GM21447 (cell line): ENCODE data around the gene LRRC19.
A peak's percentile ranks its signal among the peaks of the same experiment; 100 is the strongest.

Source experiments
- ATAC-seq: cut with Tn5 transposase; IDR thresholded peaks from one replicate; pipeline ENCODE4 v1.9.1; 2021; ENCODE audit not compliant: unreplicated experiment

LRRC19 gene

DNA sequence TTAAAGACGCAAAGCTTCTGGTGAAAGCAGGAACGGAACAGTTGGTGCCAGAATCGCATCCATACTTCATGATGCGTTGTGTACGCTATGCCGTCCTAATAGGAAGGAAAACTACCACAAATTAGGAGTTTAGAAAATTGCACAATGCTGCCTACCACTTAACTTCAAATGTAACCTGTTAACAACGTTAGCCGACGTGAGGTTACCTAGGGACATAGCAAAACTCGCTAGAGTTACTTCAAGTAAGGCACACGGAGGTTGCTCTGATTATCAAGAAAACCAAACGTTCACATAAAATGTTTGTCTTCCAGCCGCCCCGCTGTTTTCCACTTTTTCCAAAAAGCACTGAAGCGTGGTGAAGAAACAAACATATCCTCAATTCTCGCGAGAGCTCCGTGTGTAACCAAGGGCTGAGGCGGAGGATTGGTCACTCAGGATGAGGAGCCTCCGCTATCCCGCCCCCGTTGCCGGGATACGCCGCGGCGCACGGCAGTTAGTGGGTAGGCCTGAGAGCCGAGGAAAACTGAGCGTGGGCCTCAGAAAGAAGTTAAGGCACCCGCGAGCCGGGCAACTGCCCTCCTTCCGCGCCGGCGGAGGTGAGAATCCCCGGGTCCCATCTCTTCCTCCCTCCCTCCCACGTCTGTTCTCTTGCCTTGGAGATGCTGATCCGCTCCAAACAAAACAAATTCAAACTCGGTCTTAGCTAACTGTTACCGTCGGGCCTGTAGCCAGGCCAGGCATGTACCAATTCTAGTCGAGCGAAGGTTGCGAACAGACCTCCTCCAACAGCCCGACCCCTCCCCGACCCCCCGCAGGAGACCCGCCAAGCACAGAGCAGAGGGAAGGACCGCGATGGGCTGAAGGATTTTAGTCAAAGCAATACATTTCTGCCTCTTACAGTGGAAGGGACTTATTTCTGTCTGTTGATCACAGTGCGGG lies 49.3 kb downstream of the LRRC19 start, which contains the start of gene IFT74:
TSS of gene IFT74 (plus strand) at position 492 of the 939 bp plus-strand sequence. CDS start 5,556 bp downstream, outside the sequence.
- peak; percentile 98 for ATAC-seq

DNA sequence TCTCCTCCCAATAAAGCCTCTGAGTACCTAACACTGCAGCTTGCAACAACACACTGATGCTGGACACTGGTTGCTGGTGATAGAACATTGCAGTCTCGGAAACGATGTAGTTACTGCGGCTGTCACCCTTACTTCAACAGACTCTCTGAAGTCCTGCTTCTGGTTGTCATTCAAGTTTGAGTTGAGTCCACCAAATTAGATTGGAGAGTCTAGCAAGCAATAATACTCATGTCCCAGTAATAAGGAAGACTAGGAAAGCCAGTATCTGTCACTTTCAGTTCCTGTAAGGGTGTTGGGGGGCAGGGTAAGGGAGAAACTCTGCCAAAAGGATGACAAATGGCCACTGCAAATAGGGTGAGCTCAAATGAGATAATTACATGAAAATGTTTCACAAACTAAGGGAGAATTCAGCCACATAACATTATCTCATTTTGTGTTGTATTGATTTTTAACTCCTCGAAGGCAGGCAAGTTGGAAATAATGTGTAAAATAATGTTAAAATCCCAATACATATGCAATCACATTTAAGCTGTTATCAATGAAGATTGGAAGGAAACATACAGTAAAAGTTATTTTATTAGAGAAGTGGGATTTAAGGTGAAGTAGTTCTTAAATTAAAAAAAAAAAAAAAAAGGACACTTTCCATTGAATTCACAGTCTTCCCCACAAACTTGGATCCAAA lies 50.1 kb downstream of the LRRC19 start:
- ATAC-seq = peak; percentile 26

DNA sequence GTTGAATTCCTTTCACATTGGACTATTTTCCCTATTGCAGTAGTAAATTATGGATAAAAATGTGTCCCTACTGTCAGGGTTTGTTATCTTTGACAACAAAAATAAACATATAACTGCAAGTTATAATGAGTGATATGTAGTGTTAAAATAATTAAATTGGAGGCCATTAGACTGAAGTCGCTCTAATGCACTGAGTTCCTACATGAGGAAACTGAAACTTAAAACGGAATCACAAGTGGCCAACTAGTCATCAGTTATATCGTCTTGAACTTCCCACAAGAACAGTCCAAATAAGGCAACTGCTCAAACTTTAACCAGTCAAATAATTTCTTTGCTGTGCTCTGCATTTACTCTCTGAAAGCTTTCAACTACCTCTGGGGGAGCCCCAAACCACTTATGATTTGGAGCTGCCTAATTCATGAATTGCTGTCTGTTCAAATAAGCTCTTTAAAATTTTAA lies 51.4 kb downstream of the LRRC19 start:
- no peak for ATAC-seq

DNA sequence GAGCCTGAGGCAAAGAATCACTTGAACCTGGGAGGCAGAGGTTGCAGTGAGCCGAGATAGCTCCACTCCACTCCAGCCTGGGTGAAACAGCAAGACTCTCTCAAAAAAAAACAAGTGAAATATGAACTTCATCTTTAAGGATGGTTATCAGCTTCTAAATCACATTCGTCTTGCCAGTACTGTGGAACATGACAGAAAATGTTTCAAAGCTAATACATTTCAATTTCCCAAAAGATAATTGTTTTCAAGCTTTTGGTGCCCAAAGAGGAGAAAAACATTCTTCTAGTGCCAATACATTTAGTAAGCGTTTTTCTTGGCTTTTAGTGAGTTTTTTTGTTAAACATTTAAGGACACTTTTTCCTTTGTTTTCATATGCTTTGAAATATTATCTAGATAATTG lies 53.7 kb downstream of the LRRC19 start:
- ATAC-seq = no peak

DNA sequence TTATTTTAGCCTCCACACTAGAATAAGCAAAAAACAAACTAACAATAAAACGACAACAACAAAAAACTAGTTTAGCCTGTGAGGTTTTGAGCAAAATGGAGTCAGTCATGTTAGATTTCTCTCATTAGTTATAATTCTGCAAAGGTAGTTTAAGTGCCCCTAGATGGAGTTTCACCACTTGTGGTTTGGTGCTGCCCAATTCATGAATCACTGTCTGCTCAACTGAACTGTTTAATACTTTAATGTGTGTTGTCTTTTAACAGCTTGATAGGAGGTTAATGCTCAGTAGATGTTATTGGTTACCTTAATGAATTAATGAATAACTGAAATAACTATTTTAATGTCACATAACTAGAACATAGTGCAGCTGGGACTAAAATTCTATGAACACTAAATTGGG lies 55.0 kb downstream of the LRRC19 start:
- ATAC-seq = no peak

DNA sequence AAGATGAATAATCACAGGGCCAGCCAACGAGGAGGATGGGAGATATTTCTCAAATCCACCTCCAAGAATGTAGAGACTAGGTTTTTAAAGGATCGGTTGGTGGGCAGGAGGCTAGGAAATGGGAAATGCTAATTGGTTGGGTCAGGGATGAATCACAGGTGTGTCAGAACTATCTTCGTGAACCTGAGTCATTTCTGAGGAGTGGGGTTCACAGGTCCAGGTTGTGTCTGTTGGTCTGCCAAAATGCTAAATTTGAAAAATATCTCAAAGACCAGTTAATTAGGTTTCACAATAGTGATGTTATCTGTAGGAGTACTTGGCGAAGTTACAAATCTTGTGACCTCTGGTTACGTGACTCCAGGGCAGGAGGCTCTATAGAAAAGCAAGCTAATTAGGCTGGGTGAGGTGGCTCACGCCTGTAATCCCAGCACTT lies 55.8 kb downstream of the LRRC19 start:
- ATAC-seq = no peak

DNA sequence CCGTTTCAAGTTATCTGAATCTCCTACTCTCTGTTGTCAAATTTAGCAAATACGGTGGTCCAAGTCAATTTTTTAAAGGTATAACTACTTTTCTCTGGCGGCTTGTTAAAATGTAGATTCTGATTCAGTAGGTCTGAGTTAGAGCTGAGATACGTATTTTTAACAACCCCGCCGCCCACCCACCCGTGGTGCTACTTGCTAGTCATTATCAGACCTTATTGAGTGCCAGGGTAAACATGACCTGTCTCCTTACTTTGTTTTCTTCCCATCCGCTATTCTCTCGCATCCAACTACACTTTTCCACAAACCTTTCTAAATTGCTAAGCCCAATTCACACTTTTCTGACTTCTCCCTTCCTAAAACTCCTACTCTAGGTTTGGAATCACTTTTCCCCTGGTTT lies 57.7 kb downstream of the LRRC19 start:
- no peak for ATAC-seq

DNA sequence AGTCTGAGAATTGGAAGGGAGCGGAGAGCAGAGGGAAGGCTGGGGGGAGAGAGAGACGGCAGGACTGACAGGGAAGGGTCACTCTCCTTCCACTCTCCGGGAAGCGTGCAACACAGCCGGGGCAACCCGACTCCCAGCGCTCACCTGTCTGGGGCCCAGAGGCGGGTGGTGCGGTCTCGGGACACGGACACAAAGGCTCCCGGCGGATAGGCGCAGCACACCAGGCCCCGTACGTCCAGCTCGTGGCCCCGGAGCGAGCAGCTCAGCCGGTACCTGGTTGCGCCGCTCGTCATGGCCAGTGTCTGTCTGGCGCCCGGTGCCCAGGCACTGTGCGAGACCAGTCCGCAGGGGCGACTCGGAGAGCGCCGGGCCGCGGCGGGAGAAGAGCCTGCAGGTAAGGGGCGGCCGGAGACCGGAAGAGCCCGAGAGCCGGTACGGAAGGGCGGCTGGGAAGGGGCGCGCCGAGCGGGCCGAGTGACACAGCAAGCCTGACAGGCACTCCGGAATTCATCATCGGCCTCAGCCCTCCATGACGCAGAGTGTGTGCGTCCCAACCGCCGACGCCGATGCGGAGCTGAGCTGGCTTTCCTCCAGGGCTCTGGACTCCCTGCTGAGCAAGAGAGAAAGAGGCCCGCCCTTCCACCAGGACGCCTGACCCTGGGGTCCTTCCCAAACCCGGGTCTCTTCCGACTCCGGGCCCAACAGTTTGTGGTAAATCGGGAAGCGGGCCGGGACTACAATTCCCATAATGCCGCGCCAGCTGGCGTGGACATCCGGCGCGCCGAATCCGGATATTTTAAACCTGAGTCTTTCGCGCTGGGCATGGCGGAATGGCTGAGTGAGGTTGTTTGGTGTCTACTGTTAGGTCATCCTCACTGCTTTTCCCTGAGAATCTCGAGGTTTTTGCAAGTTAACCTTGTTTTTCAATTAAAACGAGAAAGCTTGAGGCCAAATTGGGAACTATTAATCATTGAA lies 58.4 kb downstream of the LRRC19 start, which contains the start of gene PLAA:
TSS of gene PLAA (minus strand) at position 490 of the 975 bp plus-strand sequence. CDS start at position 293, 197 bp downstream.
- ATAC-seq = peak; percentile 98

DNA sequence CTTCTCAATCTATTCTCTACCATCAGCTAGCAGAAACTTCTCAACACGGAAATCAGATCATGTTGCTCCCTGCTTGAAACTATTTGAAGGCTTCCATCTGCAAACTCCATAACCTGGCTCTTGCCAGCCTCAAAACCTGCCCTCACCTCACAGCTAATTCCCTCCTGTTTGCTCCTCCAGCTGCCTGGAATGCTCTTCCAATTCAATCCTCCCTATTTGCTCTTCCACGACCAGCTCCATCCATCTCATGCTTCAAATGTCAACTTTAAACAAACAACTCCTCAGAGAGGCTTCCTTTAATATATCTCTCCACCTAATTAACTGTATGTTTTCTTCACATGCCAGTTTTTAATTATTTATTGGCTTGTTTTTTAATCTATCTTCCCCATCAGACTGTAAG lies 59.9 kb downstream of the LRRC19 start:
- ATAC-seq = no peak
